Measurements from ENCODE around the gene COL6A2.

COL6A2 gene

GRCh38 chr21:46066591-46067331, 31.2 kb upstream of the COL6A2 start:
- H3K36me3 ChIP-seq (ENCODE audit: control insufficient read depth, low read length), result no peaks in the 10 kb centered on the region
- no peak overlapping the region for H3K27ac ChIP-seq (ENCODE audit: low read depth, low read length)
- H3K4me3 ChIP-seq (ENCODE audit: low read length), result no peak overlapping the region
- H3F3A ChIP-seq (ENCODE audit: control insufficient read depth, insufficient read depth), result no peaks in the 10 kb centered on the region
- no peaks in the 10 kb centered on the region for H3K9me2 ChIP-seq (replicated peaks; ENCODE audit: control insufficient read depth, low read length)
- H3K79me2 ChIP-seq (ENCODE audit: control insufficient read depth, low read length), result no peaks in the 10 kb centered on the region
- H4K20me1 ChIP-seq (ENCODE audit: control insufficient read depth, insufficient read depth, low read depth, low read length), result no peaks in the 10 kb centered on the region
- TF ChIP-seq CTCF (IDR thresholded peaks at IDR 0.05; ENCODE audit: low read depth, low read length, poor library complexity, severe bottlenecking) (no peak), EZH2phosphoT487 (IDR thresholded peaks at IDR 0.05; ENCODE audit: borderline replicate concordance, low read length) (no peak)
- no peak overlapping the region for H3K4me2 ChIP-seq (ENCODE audit: low read length)
- H3K27me3 ChIP-seq (ENCODE audit: control insufficient read depth, low read length), result no peaks in the 10 kb centered on the region
- no peaks in the 10 kb centered on the region for H3K4me1 ChIP-seq (ENCODE audit: control insufficient read depth, low read length)
- peaks cover 55% of the 10 kb centered on the region for H3K9me3 ChIP-seq (ENCODE audit: control insufficient read depth, insufficient read depth, low read length)

- no peak overlapping the region for H3K4me2 ChIP-seq (ENCODE audit: low read length)
- no peaks in the 10 kb centered on the region for H3F3A ChIP-seq (ENCODE audit: control insufficient read depth, insufficient read depth)
- H3K9me3 ChIP-seq (ENCODE audit: control insufficient read depth, insufficient read depth, low read length), result peaks cover 47% of the 10 kb centered on the region
- H3K4me3 ChIP-seq (ENCODE audit: low read length), result no peak overlapping the region
- H3K79me2 ChIP-seq (ENCODE audit: control insufficient read depth, low read length), result no peaks in the 10 kb centered on the region
- no peak for TF ChIP-seq CTCF (IDR thresholded peaks at IDR 0.05; ENCODE audit: low read depth, low read length, poor library complexity, severe bottlenecking)
- TF ChIP-seq EZH2phosphoT487 (IDR thresholded peaks at IDR 0.05; ENCODE audit: borderline replicate concordance, low read length), result no peak
- no peaks in the 10 kb centered on the region for H3K4me1 ChIP-seq (ENCODE audit: control insufficient read depth, low read length)
- no peak overlapping the region for H3K27ac ChIP-seq (ENCODE audit: low read depth, low read length)
- H3K36me3 ChIP-seq (ENCODE audit: control insufficient read depth, low read length), result no peaks in the 10 kb centered on the region
- no peaks in the 10 kb centered on the region for H3K9me2 ChIP-seq (replicated peaks; ENCODE audit: control insufficient read depth, low read length)
- H3K27me3 ChIP-seq (ENCODE audit: control insufficient read depth, low read length), result no peaks in the 10 kb centered on the region
- no peaks in the 10 kb centered on the region for H4K20me1 ChIP-seq (ENCODE audit: control insufficient read depth, insufficient read depth, low read depth, low read length)
Measured at GRCh38 chr21:46067505-46068201, 30.3 kb upstream of the COL6A2 start.

GRCh38 chr21:46068516-46069079, 29.3 kb upstream of the COL6A2 start:
- H3K4me1 ChIP-seq (ENCODE audit: control insufficient read depth, low read length), result no peaks in the 10 kb centered on the region
- no peaks in the 10 kb centered on the region for H3F3A ChIP-seq (ENCODE audit: control insufficient read depth, insufficient read depth)
- H3K79me2 ChIP-seq (ENCODE audit: control insufficient read depth, low read length), result no peaks in the 10 kb centered on the region
- H3K4me2 ChIP-seq (ENCODE audit: low read length), result no peak overlapping the region
- H3K27ac ChIP-seq (ENCODE audit: low read depth, low read length), result no peak overlapping the region
- H3K9me2 ChIP-seq (replicated peaks; ENCODE audit: control insufficient read depth, low read length), result no peaks in the 10 kb centered on the region
- H3K9me3 ChIP-seq (ENCODE audit: control insufficient read depth, insufficient read depth, low read length), result peaks cover 37% of the 10 kb centered on the region
- TF ChIP-seq EZH2phosphoT487 (IDR thresholded peaks at IDR 0.05; ENCODE audit: borderline replicate concordance, low read length), result no peak
- no peak for TF ChIP-seq CTCF (IDR thresholded peaks at IDR 0.05; ENCODE audit: low read depth, low read length, poor library complexity, severe bottlenecking)
- H3K27me3 ChIP-seq (ENCODE audit: control insufficient read depth, low read length), result no peaks in the 10 kb centered on the region
- no peak overlapping the region for H3K4me3 ChIP-seq (ENCODE audit: low read length)
- no peaks in the 10 kb centered on the region for H3K36me3 ChIP-seq (ENCODE audit: control insufficient read depth, low read length)
- no peaks in the 10 kb centered on the region for H4K20me1 ChIP-seq (ENCODE audit: control insufficient read depth, insufficient read depth, low read depth, low read length)

Data from DOHH2 (cell line).